HG02610 (cell line): ENCODE results near the gene GLI1.

Experiments used
- ATAC-seq: cut with Tn5 transposase; IDR thresholded peaks from one replicate; pipeline ENCODE4 v1.9.1; 2021; ENCODE audit warnings: mild to moderate bottlenecking, moderate library complexity; ENCODE audit not compliant: unreplicated experiment

Gene GLI1

GRCh38 chr12:57518176-57518919 is 58.8 kb downstream of the GLI1 start:
- ATAC-seq = no peak

DNA sequence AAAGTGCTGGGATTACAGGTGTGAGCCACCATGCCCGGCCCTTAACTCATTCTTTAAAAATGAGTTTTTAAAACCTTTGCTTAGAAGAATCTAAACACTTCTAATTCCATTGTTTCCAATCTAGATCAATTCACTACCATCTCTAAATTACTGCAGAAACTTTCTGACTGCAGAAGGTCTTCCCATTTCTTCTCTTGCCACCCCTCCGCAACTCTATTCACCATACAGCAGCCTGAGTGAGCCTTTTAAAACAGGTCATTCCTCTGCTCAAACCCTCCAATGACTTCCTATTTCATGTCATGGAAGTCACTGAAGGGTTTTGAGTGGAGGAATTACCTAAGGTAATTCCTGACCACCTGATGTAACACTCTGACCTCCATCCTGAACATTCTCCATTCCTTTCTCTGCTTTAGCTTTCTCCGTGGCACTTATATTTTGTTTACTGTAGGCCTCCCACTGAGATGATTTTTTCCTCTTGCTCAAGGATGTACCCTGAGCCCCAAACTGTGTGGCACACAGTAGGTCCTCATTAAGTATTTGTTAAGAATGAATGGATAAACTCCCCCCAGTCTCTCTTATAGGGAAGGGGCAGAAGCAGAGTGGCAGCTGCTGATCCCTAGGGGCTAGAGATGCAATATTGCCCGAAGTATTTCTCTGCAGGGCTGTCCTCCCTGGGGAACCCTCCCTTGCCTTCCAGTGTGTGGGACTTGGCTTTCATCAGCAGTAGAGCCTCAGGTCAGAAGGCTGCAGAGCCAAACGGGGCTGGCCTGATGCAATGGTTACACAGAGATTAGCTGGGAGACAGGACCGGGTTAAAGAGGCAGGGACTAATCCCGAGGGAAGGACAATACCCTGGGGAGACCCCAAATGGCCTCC is 59.6 kb downstream of the GLI1 start:
- no peak for ATAC-seq

- ATAC-seq = peak; percentile 0
Measured at GRCh38 chr12:57519796-57520052, 60.1 kb downstream of the GLI1 start.

DNA sequence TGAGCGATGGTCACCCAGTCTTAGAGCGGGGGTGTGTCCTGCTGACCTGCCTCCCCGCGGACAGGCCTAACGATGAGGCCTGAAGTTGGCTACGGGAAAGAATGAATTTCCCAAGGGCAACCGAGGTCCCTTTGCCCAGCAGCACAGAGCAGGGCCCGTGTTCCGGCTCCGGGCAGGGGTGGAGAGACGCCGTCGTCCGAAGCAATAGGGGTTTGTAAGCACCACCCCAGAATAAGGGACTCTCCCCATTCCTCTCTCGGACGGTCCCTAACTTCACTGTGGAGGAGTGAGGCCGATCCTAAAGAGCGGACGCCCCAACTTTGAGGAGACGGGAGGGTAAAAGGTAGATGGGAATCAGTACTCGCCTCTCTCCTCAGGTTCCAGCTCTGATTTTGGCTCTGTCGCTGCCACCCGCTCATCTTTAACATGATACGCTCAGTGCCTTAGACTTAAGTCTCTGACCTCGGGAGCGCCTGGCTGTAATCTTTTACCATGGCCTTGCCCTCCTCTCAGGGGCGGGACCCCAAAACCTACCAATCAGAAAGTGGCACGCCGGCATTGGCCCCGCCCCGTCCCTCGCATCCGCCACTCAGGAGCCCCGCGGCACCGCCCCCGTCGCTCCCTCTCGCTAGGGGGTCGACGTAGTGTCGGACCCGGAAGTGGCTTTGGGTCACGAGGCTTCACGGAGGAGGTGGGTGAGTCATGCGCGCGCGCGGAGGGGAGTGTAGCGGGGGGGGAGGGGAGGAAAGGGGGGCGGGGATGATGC is 60.7 kb downstream of the GLI1 start, which contains the start of gene DDIT3:
DDIT3 (minus strand) TSS at position 462 of the 766 bp plus-strand sequence. CDS start 3,108 bp downstream, outside the sequence.
- peak; percentile 68 for ATAC-seq

GRCh38 chr12:57521525-57522010 is 62.0 kb downstream of the GLI1 start:
- ATAC-seq = no peak
